B cell (primary cell): ENCODE measurements around the gene SLC16A10. TPM values are rescaled to one million over a fixed set of nuclear protein-coding genes. Genes with fewer than 3 reads are reported as not detected.

Source experiments
- ATAC-seq: fragments of 200-7000 bp; cut with Tn5 transposase; one replicate; pipeline ENCODE4 v1.10.0; 2021; ENCODE audit warnings: low read depth, mild to moderate bottlenecking, moderate number of reproducible peaks, moderate library complexity
- CTCF ChIA-PET: fragments of 350-600 bp; sonication (Branson Sonifier 250); formaldehyde crosslinking; loops from one replicate; lab custom pipeline; 2021; ENCODE audit warnings: antibody characterized with exemption, inconsistent platforms; lab: Charles Lee
- POLR2A ChIA-PET: fragments of 350-600 bp; sonication (Branson Sonifier 250); formaldehyde crosslinking; loops from one replicate; lab custom pipeline; 2021; ENCODE audit warnings: antibody characterized with exemption; lab: Charles Lee
- DNase-seq: peaks from one replicate; pipeline ENCODE4 v3.0.0; 2013
- H2AFZ ChIP-seq: 2 replicates; pipeline ENCODE4 v1.6.1; 2012; ENCODE audit warnings: mild to moderate bottlenecking, low read depth, low read length; ENCODE audit not compliant: insufficient read depth, poor library complexity, severe bottlenecking
- H3K27ac ChIP-seq, 2 donors: 1 replicate in 1 of 2; 2 replicates in 1 of 2; pipeline ENCODE4 v1.5.1; 2012 to 2013; ENCODE audit warnings: low read length in 2 of 2, mild to moderate bottlenecking in 2 of 2, moderate library complexity in 1 of 2
- H3K27me3 ChIP-seq, 4 experiments: fragments of 200-600 bp in 1 of 4; sonication (generic) in 1 of 4; replicated peaks in 1 of 4; 1 replicate in 2 of 4; 2 replicates in 2 of 4; pipeline versions ENCODE4 v1.6.1 to v1.7.0; 2013 to 2016; ENCODE audit warnings: low read length in 3 of 4, mild to moderate bottlenecking in 2 of 4, mixed read lengths in 1 of 4, moderate library complexity in 1 of 4; ENCODE audit not compliant: insufficient read depth in 4 of 4, control insufficient read depth in 3 of 4; ENCODE audit errors: control extremely low read depth in 1 of 4
- H3K36me3 ChIP-seq, 2 experiments: replicated peaks in 1 of 2; 1 replicate in 1 of 2; 2 replicates in 1 of 2; pipeline versions ENCODE4 v1.6.1 to v1.7.1; 2013; ENCODE audit warnings: low read length in 1 of 2; ENCODE audit not compliant: insufficient read depth in 2 of 2, control insufficient read depth in 1 of 2; ENCODE audit errors: control extremely low read depth in 1 of 2, extremely low read depth in 1 of 2
- H3K4me1 ChIP-seq, 2 donors: fragments of 200-600 bp in 1 of 2; sonication (generic) in 1 of 2; 1 replicate in 1 of 2; 2 replicates in 1 of 2; pipeline versions ENCODE4 v1.5.1 to v1.6.1; 2013 to 2017; ENCODE audit warnings: low read length in 2 of 2; ENCODE audit not compliant: control insufficient read depth in 2 of 2, insufficient read depth in 2 of 2
- H3K4me2 ChIP-seq: replicated peaks from 2 replicates; pipeline ENCODE3; 2012; ENCODE audit warnings: mild to moderate bottlenecking, low read depth, low read length; ENCODE audit not compliant: poor library complexity, severe bottlenecking
- H3K4me3 ChIP-seq, 5 experiments: fragments of 200-600 bp in 1 of 5; sonication (generic) in 1 of 5; 1 replicate in 3 of 5; 2 replicates in 2 of 5; pipeline versions ENCODE4 v1.5.1 to v1.7.0; 2011 to 2016; ENCODE audit warnings: low read length in 4 of 5, mild to moderate bottlenecking in 4 of 5, low read depth in 2 of 5, control low read depth in 1 of 5, moderate library complexity in 1 of 5; ENCODE audit not compliant: insufficient read depth in 1 of 5; ENCODE audit errors: control extremely low read depth in 1 of 5, extremely low read depth in 1 of 5
- H3K79me2 ChIP-seq: fragments of 200-600 bp; sonication (generic); one replicate; pipeline ENCODE4 v1.6.0; 2016; ENCODE audit warnings: low read length; ENCODE audit not compliant: control insufficient read depth, insufficient read depth
- H3K9ac ChIP-seq: fragments of 200-600 bp; sonication (generic); 2 replicates; pipeline ENCODE4 v1.6.1; 2017; ENCODE audit warnings: mild to moderate bottlenecking, low read length, moderate library complexity
- H3K9me3 ChIP-seq, 3 donors: one replicate each; pipeline versions ENCODE4 v1.6.1 to v1.7.1; 2013; ENCODE audit warnings: low read length in 2 of 3; ENCODE audit not compliant: control insufficient read depth in 2 of 3, insufficient read depth in 1 of 3; ENCODE audit errors: control extremely low read depth in 1 of 3
- H4K20me1 ChIP-seq: 2 replicates; pipeline ENCODE4 v1.6.0; 2012; ENCODE audit warnings: mild to moderate bottlenecking, low read length; ENCODE audit not compliant: insufficient read depth, control insufficient read depth, poor library complexity, severe bottlenecking
- H3K27ac Mint-ChIP-seq: one replicate; pipeline ENCODE4 v1.8.0; 2021; ENCODE audit warnings: mixed read lengths
- H3K27me3 Mint-ChIP-seq: one replicate; pipeline ENCODE4 v1.8.0; 2021; ENCODE audit warnings: mixed read lengths
- H3K4me1 Mint-ChIP-seq: one replicate; pipeline ENCODE4 v1.8.0; 2021; ENCODE audit warnings: mixed read lengths
- H3K4me3 Mint-ChIP-seq: one replicate; pipeline ENCODE4 v1.8.0; 2021; ENCODE audit warnings: mixed read lengths
- H3K9me3 Mint-ChIP-seq: one replicate; pipeline ENCODE4 v1.8.0; 2022; ENCODE audit warnings: mixed read lengths; ENCODE audit not compliant: insufficient read depth
- CTCF ChIP-seq: fragments of 200-600 bp; IDR thresholded peaks from one replicate; pipeline ENCODE4 v1.8.0; 2022; ENCODE audit warnings: antibody characterized with exemption, mild to moderate bottlenecking
- EZH2 ChIP-seq: IDR thresholded peaks from 2 replicates; pipeline ENCODE4 v1.6.1; 2012; ENCODE audit warnings: borderline replicate concordance, low read depth, mild to moderate bottlenecking, moderate library complexity, low read length; ENCODE audit not compliant: insufficient read depth, poor library complexity, severe bottlenecking
- WGBS: methylation state at CpG from one replicate; pipeline ENCODE4 v1.1.5; 2013; ENCODE audit warnings: missing lambda C conversion rate; ENCODE audit not compliant: insufficient coverage; 5-methylcytosine and 5-hydroxymethylcytosine counted together
- intact Hi-C: fragments of 100-400 bp; cut with micrococcal nuclease; formaldehyde crosslinking; loops from one replicate; pipeline ENCODE4 v1.10.0; 2022
- polyA plus RNA-seq: library from polyadenylated mRNA; depleted of rRNA; stranded (reverse); fragments of >200 nt; gene quantifications from 2 replicates; pipeline ENCODE4 v1.2.3, GENCODE V29; 2012
- total RNA-seq, 2 donors: library from RNA; stranded (reverse); fragments of 120-200 nt in 1 of 2; gene quantifications; 1 replicate in 1 of 2; 2 replicates in 1 of 2; pipeline versions ENCODE4 v1.2.3 to v1.2.4, GENCODE V29; 2013 to 2022

SLC16A10 gene
- total and polyA plus RNA-seq, 2 donors (not counting 1 experiment from before 2014, with no cell fraction given): 0.06 to 0.71 TPM

- Mint-ChIP-seq H3K9me3 (no peaks in the 10 kb centered on the region), H3K4me1 (peaks cover 2% of the 10 kb centered on the region), H3K27me3 (peaks cover 8% of the 10 kb centered on the region), H3K27ac (no peak overlapping the region), H3K4me3 (no peak overlapping the region)
- H2AFZ ChIP-seq: no peak overlapping the region
- H3K4me3 ChIP-seq: no peak overlapping the region
- H3K27me3 ChIP-seq: no peaks in the 10 kb centered on the region
- H3K79me2 ChIP-seq: no peaks in the 10 kb centered on the region
- ChIA-PET CTCF (no interaction called here), POLR2A (no interaction called here)
- no peaks in the 10 kb centered on the region for H3K4me1 ChIP-seq
- no peak overlapping the region for H3K9ac ChIP-seq
- no peak for TF ChIP-seq EZH2
- no peak for TF ChIP-seq CTCF
- H4K20me1 ChIP-seq: no peaks in the 10 kb centered on the region
- no peak overlapping the region for H3K4me2 ChIP-seq
- WGBS: no CpG with 5 or more reads among the region's 6 CpGs
- H3K9me3 ChIP-seq: peaks cover 0 to 3% (median 0%) of the 10 kb centered on the region in 3 donors
- no peak for DNase-seq
- intact Hi-C loops: no loop called here
- no peak overlapping the region for H3K27ac ChIP-seq
- H3K36me3 ChIP-seq: no peaks in the 10 kb centered on the region
- no peak for ATAC-seq
Observed at GRCh38 chr6:111171577-111172400, 84.5 kb downstream of the SLC16A10 start.

GRCh38 chr6:111172563-111172962, 85.3 kb downstream of the SLC16A10 start:
- WGBS: 93% methylated on average over 3 of the region's 4 CpGs
- ChIA-PET POLR2A (no interaction called here), CTCF (no interaction called here)

More at GRCh38 chr6:111172563-111172962, 85.3 kb downstream of the SLC16A10 start:
- Mint-ChIP-seq H3K4me1 (peaks cover 2% of the 10 kb centered on the region), H3K4me3 (no peak overlapping the region), H3K27me3 (peaks cover 4% of the 10 kb centered on the region), H3K27ac (no peak overlapping the region), H3K9me3 (no peaks in the 10 kb centered on the region)
- no peak overlapping the region for H3K27ac ChIP-seq
- H3K4me3 ChIP-seq: no peak overlapping the region
- no peak overlapping the region for H3K9ac ChIP-seq
- H2AFZ ChIP-seq: no peak overlapping the region
- H3K4me2 ChIP-seq: no peak overlapping the region
- peaks cover 0 to 3% (median 0%) of the 10 kb centered on the region in 3 donors for H3K9me3 ChIP-seq
- no peak for DNase-seq
- no peaks in the 10 kb centered on the region for H3K4me1 ChIP-seq
- no peak for ATAC-seq
- no peak for TF ChIP-seq CTCF
- TF ChIP-seq EZH2: no peak
- no peaks in the 10 kb centered on the region for H3K27me3 ChIP-seq
- intact Hi-C loops: no loop called here
- no peaks in the 10 kb centered on the region for H3K36me3 ChIP-seq
- no peaks in the 10 kb centered on the region for H4K20me1 ChIP-seq
- H3K79me2 ChIP-seq: no peaks in the 10 kb centered on the region
